Kidney (tissue), 14 donors: ENCODE measurements around the gene ATP2C2. TPM values are rescaled to one million over a fixed set of nuclear protein-coding genes. Genes with fewer than 3 reads are reported as not detected.
"Not testable (repeated sequence)": the region's sequence is repeated elsewhere in the genome, so short reads cannot be mapped to it uniquely, and the experiment has no call there.

ENCODE experiments used
- DNase-seq, 5 donors: peaks; one replicate each; pipeline ENCODE4 v3.0.0-alpha.2; 2013 to 2020
- FAIRE-seq: peaks from 2 replicates; lab custom pipeline; 2012; peaks lifted over from hg19 to GRCh38; lab: Jason Lieb, UNC
- H3K27ac ChIP-seq, 2 donors: one replicate each; pipeline ENCODE4 v1.7.0; 2013; ENCODE audit warnings: low read depth in 2 of 2, low read length in 2 of 2, inconsistent platforms in 1 of 2
- H3K27me3 ChIP-seq: one replicate; pipeline ENCODE4 v1.7.1; 2013; ENCODE audit warnings: low read length, inconsistent platforms; ENCODE audit not compliant: control insufficient read depth, insufficient read depth
- H3K36me3 ChIP-seq, 3 donors: one replicate each; pipeline versions ENCODE4 v1.7.0 to v1.7.1; 2013; ENCODE audit warnings: low read length in 3 of 3, control low read depth in 1 of 3, inconsistent platforms in 1 of 3; ENCODE audit not compliant: insufficient read depth in 3 of 3, control insufficient read depth in 2 of 3
- H3K4me1 ChIP-seq, 3 donors: one replicate each; pipeline versions ENCODE4 v1.7.0 to v1.7.1; 2013; ENCODE audit warnings: low read length in 3 of 3, inconsistent platforms in 1 of 3, low read depth in 1 of 3; ENCODE audit not compliant: control insufficient read depth in 2 of 3, insufficient read depth in 2 of 3
- H3K4me3 ChIP-seq, 3 donors: one replicate each; pipeline versions ENCODE4 v1.7.0 to v1.8.1; 2013; ENCODE audit warnings: low read length in 3 of 3, control low read depth in 1 of 3, inconsistent platforms in 1 of 3
- H3K9ac ChIP-seq, 3 donors: one replicate each; pipeline versions ENCODE4 v1.7.0 to v1.7.1; 2013; ENCODE audit warnings: low read length in 3 of 3, control low read depth in 1 of 3, inconsistent platforms in 1 of 3
- H3K9me3 ChIP-seq, 3 donors: one replicate each; pipeline versions ENCODE4 v1.7.0 to v1.7.1; 2013; ENCODE audit warnings: low read length in 3 of 3, control low read depth in 1 of 3, inconsistent platforms in 1 of 3; ENCODE audit not compliant: control insufficient read depth in 2 of 3, insufficient read depth in 1 of 3
- intact Hi-C: fragments of 100-400 bp; cut with DNase I; formaldehyde crosslinking; loops from one replicate; pipeline ENCODE4 v1.11.1; 2022
- polyA plus RNA-seq: library from polyadenylated mRNA; stranded (reverse); fragments of 350-450 nt; fragmentation: Illumina TruSeq; extraction: RNeasy Lipid Tissue Mini Kit (QIAGEN cat#74804); gene quantifications from one replicate; pipeline ENCODE4 v1.2.3, GENCODE V29; 2014; ENCODE audit warnings: low read depth, low replicate concordance; ENCODE audit not compliant: insufficient read depth
- total RNA-seq: library from RNA; stranded (reverse); fragmentation: NEBNext Ultra II Directional; extraction: Animal tissue kit (Norgen Biotek cat#: 25700); gene quantifications from one replicate; pipeline ENCODE4 v1.2.1, GENCODE V29; 2021
- TF ChIP-seq, protein P1 (sequence below): IDR thresholded peaks from 3 replicates; pipeline ENCODE4 v1.5.1; 2012; ENCODE audit warnings: mild to moderate bottlenecking, moderate library complexity, borderline replicate concordance; ENCODE audit not compliant: insufficient read depth; ENCODE audit errors: extremely low read depth
- donor health status: control.
- donor health status: control.
- donor health status: control.
- donor health status: control.
- donor health status: control.
- donor health status: DM: yes; HTN: yes; CAD: no.
- donor health status: Normal renal cell carcinoma (clear cell type).

ATP2C2 gene
- total and polyA plus RNA-seq, 2 donors from 2014 or later = 2.2 to 2.6 TPM

DNA sequence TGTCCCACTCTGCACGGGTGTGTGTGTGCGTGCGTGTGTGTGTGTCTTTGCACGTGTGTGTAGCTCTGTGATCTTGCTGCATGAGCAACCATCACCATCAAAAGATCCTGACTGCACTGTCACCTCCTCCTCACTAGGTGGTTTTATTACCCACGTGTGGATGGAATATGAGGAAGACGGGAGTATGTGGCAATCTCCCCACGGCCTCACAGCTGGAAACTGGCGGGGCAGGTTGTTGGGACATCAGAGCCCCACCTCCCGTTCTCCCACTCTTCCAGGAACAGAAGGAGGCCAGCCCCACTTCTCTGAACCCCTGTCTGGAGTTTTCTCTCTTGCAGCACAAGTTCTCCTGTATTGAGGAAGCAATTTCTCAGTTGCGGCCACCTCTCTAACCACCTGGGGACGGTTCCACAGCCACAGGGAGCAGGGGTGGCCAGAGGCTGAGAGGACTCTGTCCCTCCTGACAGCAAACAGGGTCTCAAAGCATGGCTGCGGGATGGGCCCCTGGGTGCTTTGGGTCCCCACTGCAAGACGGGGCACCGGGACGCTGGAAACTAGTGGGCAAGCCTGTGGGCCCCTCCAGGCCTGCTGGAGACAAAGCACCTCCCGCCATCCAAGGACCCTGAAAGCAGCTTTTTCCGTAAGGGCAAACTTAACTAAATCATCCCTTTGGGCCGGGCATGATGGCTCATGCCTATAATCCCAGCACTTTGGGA lies 27.9 kb upstream of the ATP2C2 start:
- Histone ChIP-seq H3K4me3 (no peak overlapping the region), H3K27ac (no peak overlapping the region), H3K4me1 (peaks cover 0 to 7% (median 2%) of the 10 kb centered on the region in 3 donors), H3K9me3 (no peaks in the 10 kb centered on the region), H3K36me3 (no peaks in the 10 kb centered on the region), H3K9ac (no peak overlapping the region), H3K27me3 (no peaks in the 10 kb centered on the region)
- DNase-seq = peak in 3 of 5 donors; percentile 27 to 37 (median 29)
- intact Hi-C loops = no loop called here
- TF ChIP-seq, protein P1, sequence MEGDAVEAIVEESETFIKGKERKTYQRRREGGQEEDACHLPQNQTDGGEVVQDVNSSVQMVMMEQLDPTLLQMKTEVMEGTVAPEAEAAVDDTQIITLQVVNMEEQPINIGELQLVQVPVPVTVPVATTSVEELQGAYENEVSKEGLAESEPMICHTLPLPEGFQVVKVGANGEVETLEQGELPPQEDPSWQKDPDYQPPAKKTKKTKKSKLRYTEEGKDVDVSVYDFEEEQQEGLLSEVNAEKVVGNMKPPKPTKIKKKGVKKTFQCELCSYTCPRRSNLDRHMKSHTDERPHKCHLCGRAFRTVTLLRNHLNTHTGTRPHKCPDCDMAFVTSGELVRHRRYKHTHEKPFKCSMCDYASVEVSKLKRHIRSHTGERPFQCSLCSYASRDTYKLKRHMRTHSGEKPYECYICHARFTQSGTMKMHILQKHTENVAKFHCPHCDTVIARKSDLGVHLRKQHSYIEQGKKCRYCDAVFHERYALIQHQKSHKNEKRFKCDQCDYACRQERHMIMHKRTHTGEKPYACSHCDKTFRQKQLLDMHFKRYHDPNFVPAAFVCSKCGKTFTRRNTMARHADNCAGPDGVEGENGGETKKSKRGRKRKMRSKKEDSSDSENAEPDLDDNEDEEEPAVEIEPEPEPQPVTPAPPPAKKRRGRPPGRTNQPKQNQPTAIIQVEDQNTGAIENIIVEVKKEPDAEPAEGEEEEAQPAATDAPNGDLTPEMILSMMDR = no peak
- FAIRE-seq = no peak

DNA sequence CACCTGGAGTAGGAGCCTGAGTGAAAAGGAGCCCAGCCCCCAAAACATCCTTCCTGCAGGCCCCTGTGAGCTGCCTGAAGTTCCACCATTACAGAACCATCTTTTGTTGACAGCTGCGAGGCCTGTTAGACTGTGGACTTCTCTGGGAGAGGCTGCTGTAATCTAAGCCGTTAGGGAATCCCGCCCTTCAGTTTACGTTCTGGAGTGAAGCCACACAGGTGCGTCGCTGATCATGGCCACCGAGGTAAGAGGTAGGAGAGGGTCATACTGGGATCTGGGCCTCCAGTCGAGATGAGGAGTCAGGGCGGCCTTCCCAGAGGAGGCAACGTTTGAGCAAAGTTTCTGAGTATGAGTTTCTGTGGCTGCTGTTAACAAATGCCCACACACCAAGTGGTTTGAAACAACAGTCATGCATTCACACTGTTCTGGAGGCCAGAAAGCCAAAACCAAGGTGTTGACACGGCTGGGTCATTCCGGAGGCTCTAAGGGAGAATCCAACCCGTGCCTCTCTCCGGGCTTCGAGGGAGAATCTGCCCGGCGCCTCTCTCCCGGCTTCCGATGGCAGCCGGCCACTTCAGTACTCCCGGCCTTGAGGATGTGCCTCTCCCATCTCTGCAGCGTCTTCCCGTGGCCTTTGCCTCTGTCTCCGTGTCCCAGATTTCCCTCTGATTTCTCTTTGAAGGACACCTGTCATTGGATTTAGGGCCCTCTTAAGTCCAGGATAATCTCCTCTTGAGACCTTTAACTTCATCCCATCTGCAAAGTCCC lies 26.6 kb upstream of the ATP2C2 start:
- Histone ChIP-seq H3K9me3 (no peaks in the 10 kb centered on the region), H3K36me3 (no peaks in the 10 kb centered on the region), H3K27me3 (no peaks in the 10 kb centered on the region), H3K4me1 (peaks cover 0 to 7% (median 2%) of the 10 kb centered on the region in 3 donors), H3K4me3 (no peak overlapping the region), H3K9ac (no peak overlapping the region), H3K27ac (no peak overlapping the region)
- no peak for FAIRE-seq
- TF ChIP-seq, protein P1 = no peak
- no peak for DNase-seq
- intact Hi-C loops = no loop called here

DNA sequence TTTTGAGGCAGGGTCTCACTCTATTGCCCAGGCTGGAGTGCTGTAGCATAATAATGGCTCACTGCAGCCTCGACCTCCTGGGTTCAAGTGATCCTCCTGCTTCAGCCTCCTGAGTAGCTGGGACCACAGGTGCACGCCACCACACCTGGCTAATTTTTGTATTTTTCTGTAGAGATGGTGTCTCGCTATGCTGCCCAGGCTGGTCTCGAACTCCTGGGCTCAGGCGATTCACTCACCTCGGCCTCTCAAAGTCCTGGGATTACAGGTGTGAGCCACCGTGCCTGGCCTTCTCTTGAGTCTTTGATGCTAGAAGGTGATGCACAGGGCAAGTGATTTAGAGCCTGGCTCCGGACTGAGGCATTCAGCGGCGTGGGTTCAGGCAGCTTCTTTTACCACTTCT lies 24.5 kb upstream of the ATP2C2 start:
- intact Hi-C loops, DNase-seq, H3K4me3 ChIP-seq, H3K27ac ChIP-seq, H3K4me1 ChIP-seq, H3K36me3 ChIP-seq, FAIRE-seq, H3K9me3 ChIP-seq, H3K9ac ChIP-seq, H3K27me3 ChIP-seq: not testable (repeated sequence)

DNA sequence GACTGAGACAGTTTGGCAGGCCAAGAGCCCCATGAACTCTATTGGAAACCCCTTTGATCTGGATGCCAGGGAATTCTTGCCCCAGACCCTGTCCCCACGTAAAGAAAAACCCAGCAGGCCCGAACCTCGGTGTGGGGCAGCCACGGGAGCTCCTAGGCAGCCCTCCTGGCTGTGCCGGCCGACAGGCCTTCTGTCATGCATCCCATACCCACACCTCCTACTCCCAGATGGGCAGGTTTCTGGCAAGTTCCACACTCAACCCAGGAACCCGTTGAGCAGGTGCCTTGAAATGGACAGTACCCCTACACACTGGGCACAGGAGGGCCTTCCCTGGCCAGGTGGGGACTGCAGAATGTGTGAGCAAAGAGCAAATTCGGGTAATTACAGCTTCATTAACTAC lies 23.6 kb upstream of the ATP2C2 start:
- Histone ChIP-seq H3K36me3 (no peaks in the 10 kb centered on the region), H3K9ac (no peak overlapping the region), H3K9me3 (no peaks in the 10 kb centered on the region), H3K27ac (no peak overlapping the region), H3K4me1 (peaks cover 0 to 13% (median 7%) of the 10 kb centered on the region in 3 donors), H3K27me3 (no peaks in the 10 kb centered on the region), H3K4me3 (no peak overlapping the region)
- DNase-seq = no peak
- TF ChIP-seq, protein P1 = no peak
- FAIRE-seq = no peak
- intact Hi-C loops = no loop called here
